MM.1S (cell line): ENCODE measurements around the gene EP300.

ENCODE experiments used
- DNase-seq: peaks from one replicate; pipeline ENCODE4 v3.0.0-alpha.2; 2015
- H2AFZ ChIP-seq: fragments of 300-600 bp; sonication (generic); 2 replicates; pipeline ENCODE4 v1.6.0; 2016; ENCODE audit warnings: antibody characterized with exemption, low read length
- H3F3A ChIP-seq: fragments of 300-600 bp; sonication (generic); 2 replicates; pipeline ENCODE4 v1.6.1; 2016; ENCODE audit warnings: mild to moderate bottlenecking, antibody characterized with exemption, low read length, moderate library complexity, mixed read lengths; ENCODE audit not compliant: insufficient read depth
- H3K27ac ChIP-seq: fragments of 300-600 bp; sonication (generic); 2 replicates; pipeline ENCODE4 v1.5.1; 2016; ENCODE audit warnings: mild to moderate bottlenecking, low read length
- H3K27me3 ChIP-seq: fragments of 300-600 bp; sonication (generic); replicated peaks from 2 replicates; pipeline ENCODE4 v1.6.0; 2016; ENCODE audit warnings: low read length; ENCODE audit not compliant: insufficient read depth
- H3K36me3 ChIP-seq: fragments of 300-600 bp; sonication (generic); replicated peaks from 2 replicates; pipeline ENCODE4 v1.6.1; 2016; ENCODE audit warnings: mild to moderate bottlenecking, low read length, mixed read lengths; ENCODE audit not compliant: insufficient read depth
- H3K4me1 ChIP-seq: fragments of 300-600 bp; sonication (generic); 2 replicates; pipeline ENCODE4 v1.6.1; 2016; ENCODE audit warnings: low read length, mixed read lengths
- H3K4me2 ChIP-seq: fragments of 300-600 bp; sonication (generic); 2 replicates; pipeline ENCODE4 v1.6.0; 2016; ENCODE audit warnings: low read depth, low read length
- H3K4me3 ChIP-seq: fragments of 300-600 bp; sonication (generic); 2 replicates; pipeline ENCODE4 v1.5.1; 2016; ENCODE audit warnings: low read length, mixed read lengths
- H3K79me2 ChIP-seq: fragments of 300-600 bp; sonication (generic); 2 replicates; pipeline ENCODE4 v1.6.1; 2016; ENCODE audit warnings: mixed run types, low read length, mixed read lengths
- H3K9ac ChIP-seq: fragments of 300-600 bp; sonication (generic); 2 replicates; pipeline ENCODE4 v1.6.1; 2016; ENCODE audit warnings: low read length, mixed read lengths
- H3K9me2 ChIP-seq: fragments of 300-600 bp; sonication (generic); replicated peaks from 2 replicates; pipeline ENCODE4 v1.6.1; 2016; ENCODE audit warnings: mild to moderate bottlenecking, low read length, mixed read lengths; ENCODE audit not compliant: insufficient read depth
- H3K9me3 ChIP-seq: fragments of 300-600 bp; sonication (generic); replicated peaks from 2 replicates; pipeline ENCODE4 v1.6.1; 2016; ENCODE audit warnings: mild to moderate bottlenecking, low read length, mixed read lengths; ENCODE audit not compliant: insufficient read depth
- H4K20me1 ChIP-seq: fragments of 300-600 bp; sonication (generic); 2 replicates; pipeline ENCODE4 v1.6.1; 2016; ENCODE audit warnings: mild to moderate bottlenecking, low read length, moderate library complexity, mixed read lengths; ENCODE audit not compliant: insufficient read depth
- CTCF ChIP-seq: fragments of 300-600 bp; sonication (generic); IDR thresholded peaks from 2 replicates; pipeline ENCODE4 v1.5.1; 2016; ENCODE audit warnings: antibody characterized with exemption, low read length, mixed read lengths
- EZH2 ChIP-seq: fragments of 300-600 bp; sonication (generic); optimal IDR thresholded peaks from 2 replicates; pipeline ENCODE3; 2017; ENCODE audit warnings: low read depth, mild to moderate bottlenecking, antibody characterized with exemption, low read length, mixed read lengths
- EZH2phosphoT487 ChIP-seq: fragments of 300-600 bp; sonication (generic); IDR thresholded peaks from 2 replicates; pipeline ENCODE4 v1.6.1; 2018; ENCODE audit warnings: antibody characterized with exemption, low read length

The EP300 gene

GRCh38 chr22:41169157-41169556, 76.8 kb downstream of the EP300 start:
- no peak overlapping the region for H3K27ac ChIP-seq
- H3K9me3 ChIP-seq: no peaks in the 10 kb centered on the region
- H4K20me1 ChIP-seq: no peaks in the 10 kb centered on the region
- peaks cover 34% of the 10 kb centered on the region for H3K36me3 ChIP-seq
- no peak overlapping the region for H3K4me3 ChIP-seq
- H3K4me1 ChIP-seq: no peaks in the 10 kb centered on the region
- no peaks in the 10 kb centered on the region for H3K9me2 ChIP-seq
- H3K27me3 ChIP-seq: no peaks in the 10 kb centered on the region
- H3F3A ChIP-seq: no peaks in the 10 kb centered on the region
- no peak overlapping the region for H3K4me2 ChIP-seq
- no peak overlapping the region for H3K9ac ChIP-seq
- no peak for DNase-seq
- TF ChIP-seq CTCF (no peak), EZH2phosphoT487 (no peak), EZH2 (no peak)
- H3K79me2 ChIP-seq: peaks cover 8% of the 10 kb centered on the region; the same call in 1 of the 2 replicates
- H2AFZ ChIP-seq: no peak overlapping the region

- H3K36me3 ChIP-seq: peaks cover 48% of the 10 kb centered on the region
- TF ChIP-seq EZH2phosphoT487 (no peak), CTCF (no peak), EZH2 (no peak)
Measured at GRCh38 chr22:41171996-41172395, 79.6 kb downstream of the EP300 start.

DNA sequence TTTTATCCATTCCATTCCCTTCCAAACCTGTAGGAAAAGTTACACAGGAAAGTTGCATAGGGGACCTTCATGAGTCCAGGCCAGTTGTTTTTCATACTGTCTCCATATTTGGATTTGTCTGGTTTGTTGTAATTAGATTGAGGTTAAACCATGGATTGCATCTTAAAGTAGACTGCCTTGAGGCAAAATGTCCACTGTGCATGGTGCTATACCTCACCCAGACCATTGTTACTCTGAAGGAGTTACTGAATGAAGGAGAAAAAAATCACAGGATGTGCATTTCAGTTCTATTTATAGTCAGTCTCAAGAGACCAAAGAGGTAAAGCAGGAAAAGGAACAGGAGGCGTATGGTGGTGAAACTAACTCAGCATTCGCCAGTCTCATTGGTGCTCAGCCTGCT, 83.2 kb downstream of the EP300 start:
- TF ChIP-seq CTCF (no peak), EZH2 (no peak), EZH2phosphoT487 (no peak)
- Histone ChIP-seq H3K9ac (no peak overlapping the region), H3K9me3 (no peaks in the 10 kb centered on the region), H3K27ac (no peak overlapping the region), H3K4me2 (no peak overlapping the region), H4K20me1 (no peaks in the 10 kb centered on the region), H3F3A (0 out of 2 replicates have a peak, but pooled peaks cover 2% of the 10 kb centered on the region), H3K79me2 (no peaks in the 10 kb centered on the region), H3K9me2 (no peaks in the 10 kb centered on the region), H3K27me3 (no peaks in the 10 kb centered on the region), H3K4me1 (no peaks in the 10 kb centered on the region), H2AFZ (no peak overlapping the region), H3K36me3 (peaks cover 42% of the 10 kb centered on the region), H3K4me3 (no peak overlapping the region)
- DNase-seq: no peak

More at GRCh38 chr22:41171996-41172395, 79.6 kb downstream of the EP300 start:
- peaks cover 8% of the 10 kb centered on the region; the same call in 1 of the 2 replicates for H3K79me2 ChIP-seq
- DNase-seq: no peak
- H3K9me2 ChIP-seq: no peaks in the 10 kb centered on the region
- H2AFZ ChIP-seq: no peak overlapping the region
- H3K4me2 ChIP-seq: no peak overlapping the region
- no peak overlapping the region for H3K4me3 ChIP-seq
- no peaks in the 10 kb centered on the region for H3K9me3 ChIP-seq
- H3F3A ChIP-seq: no peaks in the 10 kb centered on the region
- no peaks in the 10 kb centered on the region for H4K20me1 ChIP-seq
- no peak overlapping the region for H3K9ac ChIP-seq
- no peaks in the 10 kb centered on the region for H3K4me1 ChIP-seq
- no peak overlapping the region for H3K27ac ChIP-seq
- H3K27me3 ChIP-seq: no peaks in the 10 kb centered on the region
